Stimulated activated CD4-positive, alpha-beta T cell treated with anti-CD3 and anti-CD28 coated beads, TNF-alpha, amount 100 ng/mL, for 24 hours (primary cell): Measurements from ENCODE around the gene LMO7.
"Not testable (repeated sequence)": the region's sequence is repeated elsewhere in the genome, so short reads cannot be mapped to it uniquely, and the experiment has no call there.

Experiments used
- DNase-seq, 3 experiments: peaks; one replicate each; pipeline ENCODE4 v3.0.0-alpha.2; 2020; ENCODE audit warnings: low read depth in 3 of 3

The LMO7 gene

GRCh38 chr13:75699062-75699461 lies 62.9 kb downstream of the LMO7 start:
- DNase-seq = no peak

GRCh38 chr13:75699717-75700116 lies 63.6 kb downstream of the LMO7 start:
- DNase-seq = not testable (repeated sequence)

GRCh38 chr13:75700552-75700951 lies 64.4 kb downstream of the LMO7 start:
- no peak for DNase-seq

- no peak for DNase-seq
Measured at GRCh38 chr13:75702476-75702875, 66.3 kb downstream of the LMO7 start.

GRCh38 chr13:75703769-75704168 lies 67.6 kb downstream of the LMO7 start:
- DNase-seq = no peak

GRCh38 chr13:75704194-75704926 lies 68.2 kb downstream of the LMO7 start:
- DNase-seq = no peak

GRCh38 chr13:75704927-75705288 lies 68.8 kb downstream of the LMO7 start:
- no peak for DNase-seq

- DNase-seq = no peak
Measured at GRCh38 chr13:75705395-75705794, 69.3 kb downstream of the LMO7 start.

GRCh38 chr13:75705908-75706307 lies 69.8 kb downstream of the LMO7 start:
- DNase-seq = no peak

- no peak for DNase-seq
Measured at GRCh38 chr13:75713852-75714251, 77.7 kb downstream of the LMO7 start.

GRCh38 chr13:75715601-75716523 lies 79.7 kb downstream of the LMO7 start:
- no peak for DNase-seq

GRCh38 chr13:75717525-75717924 lies 81.4 kb downstream of the LMO7 start:
- DNase-seq = no peak

GRCh38 chr13:75721307-75721706 lies 85.2 kb downstream of the LMO7 start:
- DNase-seq = no peak

GRCh38 chr13:75723901-75724300 lies 87.8 kb downstream of the LMO7 start:
- DNase-seq = no peak

- DNase-seq = no peak
Measured at GRCh38 chr13:75724752-75725517, 88.8 kb downstream of the LMO7 start.

- no peak for DNase-seq
Measured at GRCh38 chr13:75725736-75726135, 89.6 kb downstream of the LMO7 start.

GRCh38 chr13:75726306-75726705 lies 90.2 kb downstream of the LMO7 start:
- no peak for DNase-seq

- not testable (repeated sequence) for DNase-seq
Measured at GRCh38 chr13:75733113-75733512, 97.0 kb downstream of the LMO7 start.

- DNase-seq = no peak
Measured at GRCh38 chr13:75736173-75736572, 100.0 kb downstream of the LMO7 start.

- no peak for DNase-seq
Measured at GRCh38 chr13:75738841-75739240, 102.7 kb downstream of the LMO7 start.

- no peak for DNase-seq
Measured at GRCh38 chr13:75739244-75739868, 103.2 kb downstream of the LMO7 start.

GRCh38 chr13:75740031-75740430 lies 103.9 kb downstream of the LMO7 start:
- DNase-seq = no peak
